Activated T-cell treated with anti-CD3 and anti-CD28 coated beads, Interleukin-2, amount 50 U/mL, for 24 hours (primary cell): Measurements from ENCODE around the gene BET1.
"Not testable (repeated sequence)": the region's sequence is repeated elsewhere in the genome, so short reads cannot be mapped to it uniquely, and the experiment has no call there.

Source experiments
- DNase-seq: peaks from one replicate; pipeline ENCODE4 v3.0.0-alpha.2; 2020
- H3K27ac Mint-ChIP-seq: 2 replicates; pipeline ENCODE4 v1.8.0; 2020; ENCODE audit warnings: mild to moderate bottlenecking, mixed read lengths
- H3K27me3 Mint-ChIP-seq: 2 replicates; pipeline ENCODE4 v1.8.0; 2020; ENCODE audit warnings: mixed read lengths
- H3K36me3 Mint-ChIP-seq: 2 replicates; pipeline ENCODE4 v1.8.0; 2020; ENCODE audit warnings: low read depth, mixed read lengths
- H3K4me1 Mint-ChIP-seq: 2 replicates; pipeline ENCODE4 v1.8.0; 2020; ENCODE audit warnings: low read depth, mixed read lengths
- H3K4me3 Mint-ChIP-seq: 2 replicates; pipeline ENCODE4 v1.8.0; 2020; ENCODE audit warnings: mild to moderate bottlenecking, moderate library complexity, mixed read lengths
- H3K9me3 Mint-ChIP-seq: 2 replicates; pipeline ENCODE4 v1.8.0; 2020; ENCODE audit warnings: mixed read lengths

The BET1 gene

GRCh38 chr7:94031865-94032264, 27.7 kb upstream of the BET1 start:
- Mint-ChIP-seq H3K36me3 (no peaks in the 10 kb centered on the region), H3K4me3 (no peak overlapping the region), H3K27ac (no peak overlapping the region), H3K27me3 (peaks cover 43% of the 10 kb centered on the region), H3K9me3 (no peaks in the 10 kb centered on the region), H3K4me1 (peaks cover 7% of the 10 kb centered on the region)
- DNase-seq: no peak

GRCh38 chr7:94030634-94031033, 26.5 kb upstream of the BET1 start:
- no peak for DNase-seq
- H3K4me1 Mint-ChIP-seq: peaks cover 7% of the 10 kb centered on the region
- H3K27me3 Mint-ChIP-seq: peaks cover 49% of the 10 kb centered on the region
- no peaks in the 10 kb centered on the region for H3K36me3 Mint-ChIP-seq
- H3K27ac Mint-ChIP-seq: no peak overlapping the region
- no peaks in the 10 kb centered on the region for H3K9me3 Mint-ChIP-seq
- H3K4me3 Mint-ChIP-seq: no peak overlapping the region

GRCh38 chr7:94029976-94030375, 25.8 kb upstream of the BET1 start:
- no peaks in the 10 kb centered on the region for H3K36me3 Mint-ChIP-seq
- H3K4me1 Mint-ChIP-seq: peaks cover 7% of the 10 kb centered on the region
- H3K27ac Mint-ChIP-seq: no peak overlapping the region
- no peak overlapping the region for H3K4me3 Mint-ChIP-seq
- peaks cover 55% of the 10 kb centered on the region for H3K27me3 Mint-ChIP-seq
- no peak for DNase-seq
- H3K9me3 Mint-ChIP-seq: no peaks in the 10 kb centered on the region

- no peak overlapping the region for H3K4me3 Mint-ChIP-seq
- H3K27me3 Mint-ChIP-seq: peaks cover 60% of the 10 kb centered on the region
- peaks cover 8% of the 10 kb centered on the region for H3K4me1 Mint-ChIP-seq
- no peak overlapping the region for H3K27ac Mint-ChIP-seq
- H3K9me3 Mint-ChIP-seq: no peaks in the 10 kb centered on the region
- no peaks in the 10 kb centered on the region for H3K36me3 Mint-ChIP-seq
- DNase-seq: no peak
These were observed 24.6 kb upstream of the BET1 start for GRCh38 chr7:94028768-94029167.

GRCh38 chr7:94026619-94027018, 22.5 kb upstream of the BET1 start:
- H3K4me3 Mint-ChIP-seq, H3K27ac Mint-ChIP-seq, H3K36me3 Mint-ChIP-seq, H3K9me3 Mint-ChIP-seq, DNase-seq: not testable (repeated sequence)
- Mint-ChIP-seq H3K27me3 (peaks cover 51% of the 10 kb centered on the region), H3K4me1 (peaks cover 21% of the 10 kb centered on the region)

- no peak for DNase-seq
- peaks cover 40% of the 10 kb centered on the region for H3K27me3 Mint-ChIP-seq
- peaks cover 14% of the 10 kb centered on the region for H3K4me1 Mint-ChIP-seq
- H3K9me3 Mint-ChIP-seq: peaks cover 2% of the 10 kb centered on the region
- H3K4me3 Mint-ChIP-seq: peak overlapping the region; percentile 49
- no peaks in the 10 kb centered on the region for H3K36me3 Mint-ChIP-seq
- H3K27ac Mint-ChIP-seq: peak overlapping the region; percentile 81
These were observed 18.4 kb upstream of the BET1 start for GRCh38 chr7:94022550-94022949.

- Mint-ChIP-seq H3K27ac (no peak overlapping the region), H3K27me3 (peaks cover 24% of the 10 kb centered on the region), H3K36me3 (no peaks in the 10 kb centered on the region), H3K4me3 (no peak overlapping the region), H3K9me3 (no peaks in the 10 kb centered on the region), H3K4me1 (no peaks in the 10 kb centered on the region)
- no peak for DNase-seq
These were observed 12.6 kb upstream of the BET1 start for GRCh38 chr7:94016786-94017185.

GRCh38 chr7:94015538-94015937, 11.4 kb upstream of the BET1 start:
- no peak overlapping the region for H3K27ac Mint-ChIP-seq
- H3K36me3 Mint-ChIP-seq: no peaks in the 10 kb centered on the region
- no peak for DNase-seq
- H3K27me3 Mint-ChIP-seq: peaks cover 23% of the 10 kb centered on the region
- H3K9me3 Mint-ChIP-seq: no peaks in the 10 kb centered on the region
- H3K4me1 Mint-ChIP-seq: no peaks in the 10 kb centered on the region
- no peak overlapping the region for H3K4me3 Mint-ChIP-seq

GRCh38 chr7:94012746-94013145, 8.6 kb upstream of the BET1 start:
- Mint-ChIP-seq H3K27ac (no peak overlapping the region), H3K4me3 (no peak overlapping the region), H3K36me3 (no peaks in the 10 kb centered on the region), H3K9me3 (no peaks in the 10 kb centered on the region), H3K27me3 (peaks cover 14% of the 10 kb centered on the region), H3K4me1 (no peaks in the 10 kb centered on the region)
- DNase-seq: no peak

- H3K27ac Mint-ChIP-seq: no peak overlapping the region
- H3K4me3 Mint-ChIP-seq: no peak overlapping the region
- no peak for DNase-seq
- no peaks in the 10 kb centered on the region for H3K4me1 Mint-ChIP-seq
- no peaks in the 10 kb centered on the region for H3K9me3 Mint-ChIP-seq
- H3K27me3 Mint-ChIP-seq: peaks cover 18% of the 10 kb centered on the region
- no peaks in the 10 kb centered on the region for H3K36me3 Mint-ChIP-seq
These were observed 7.7 kb upstream of the BET1 start for GRCh38 chr7:94011714-94012353.

- Mint-ChIP-seq H3K27ac (no peak overlapping the region), H3K4me3 (no peak overlapping the region), H3K4me1 (peaks cover 11% of the 10 kb centered on the region), H3K9me3 (no peaks in the 10 kb centered on the region), H3K27me3 (peaks cover 23% of the 10 kb centered on the region), H3K36me3 (peaks cover 9% of the 10 kb centered on the region)
- DNase-seq: no peak
These were observed 4.4 kb upstream of the BET1 start for GRCh38 chr7:94008537-94008936.

- H3K27me3 Mint-ChIP-seq: peaks cover 23% of the 10 kb centered on the region
- H3K27ac Mint-ChIP-seq: no peak overlapping the region
- no peaks in the 10 kb centered on the region for H3K9me3 Mint-ChIP-seq
- no peak for DNase-seq
- no peak overlapping the region for H3K4me3 Mint-ChIP-seq
- peaks cover 33% of the 10 kb centered on the region for H3K4me1 Mint-ChIP-seq
- H3K36me3 Mint-ChIP-seq: peaks cover 10% of the 10 kb centered on the region
These were observed 1.6 kb upstream of the BET1 start for GRCh38 chr7:94005753-94006152.

GRCh38 chr7:94003446-94004023, 620 bp downstream of the BET1 start:
- Mint-ChIP-seq H3K4me3 (peak overlapping the region; percentile 100), H3K4me1 (peaks cover 45% of the 10 kb centered on the region), H3K27me3 (peaks cover 23% of the 10 kb centered on the region), H3K27ac (peak overlapping the region; percentile 99), H3K9me3 (no peaks in the 10 kb centered on the region), H3K36me3 (peaks cover 20% of the 10 kb centered on the region)
- DNase-seq: no peak

GRCh38 chr7:94001396-94001795, 2.8 kb downstream of the BET1 start:
- Mint-ChIP-seq H3K27me3 (peaks cover 17% of the 10 kb centered on the region), H3K27ac (no peak overlapping the region), H3K36me3 (peaks cover 36% of the 10 kb centered on the region), H3K4me1 (peaks cover 51% of the 10 kb centered on the region), H3K4me3 (no peak overlapping the region), H3K9me3 (no peaks in the 10 kb centered on the region)
- no peak for DNase-seq

GRCh38 chr7:93997868-93998267, 6.3 kb downstream of the BET1 start:
- no peaks in the 10 kb centered on the region for H3K27me3 Mint-ChIP-seq
- peaks cover 56% of the 10 kb centered on the region for H3K36me3 Mint-ChIP-seq
- H3K9me3 Mint-ChIP-seq: no peaks in the 10 kb centered on the region
- no peak for DNase-seq
- H3K27ac Mint-ChIP-seq: no peak overlapping the region
- no peak overlapping the region for H3K4me3 Mint-ChIP-seq
- peaks cover 34% of the 10 kb centered on the region for H3K4me1 Mint-ChIP-seq
